CD4-positive, alpha-beta memory T cell (primary cell): ENCODE results near the gene PTPN22. TPM values are rescaled to one million over a fixed set of nuclear protein-coding genes. Genes with fewer than 3 reads are reported as not detected.
A peak's percentile ranks its signal among the peaks of the same experiment; 100 is the strongest.

Source experiments
- CTCF ChIA-PET: fragments of 350-600 bp; sonication (Branson Sonifier 250); formaldehyde crosslinking; loops from one replicate; lab custom pipeline; 2021; ENCODE audit warnings: inconsistent platforms; ENCODE audit not compliant: partially characterized antibody; lab: Charles Lee
- POLR2A ChIA-PET: fragments of 350-600 bp; sonication (Branson Sonifier 250); formaldehyde crosslinking; loops from one replicate; lab custom pipeline; 2021; ENCODE audit not compliant: partially characterized antibody; lab: Charles Lee
- DNase-seq, 5 donors: peaks; one replicate each; pipeline versions ENCODE4 v3.0.0 to v3.0.0-alpha.2; 2020 to 2022; ENCODE audit warnings: mixed read lengths in 1 of 5
- H3K27ac ChIP-seq: one replicate; pipeline ENCODE4 v1.7.0; 2013; ENCODE audit warnings: low read depth, low read length
- H3K27me3 ChIP-seq: 2 replicates; pipeline ENCODE4 v1.7.0; 2013; ENCODE audit warnings: mild to moderate bottlenecking, low read length, moderate library complexity; ENCODE audit not compliant: insufficient read depth
- H3K36me3 ChIP-seq: 2 replicates; pipeline ENCODE4 v1.7.0; 2013; ENCODE audit warnings: mild to moderate bottlenecking, low read length, moderate library complexity; ENCODE audit not compliant: insufficient read depth
- H3K4me1 ChIP-seq: 2 replicates; pipeline ENCODE4 v1.7.0; 2013; ENCODE audit warnings: mild to moderate bottlenecking, low read length, moderate library complexity; ENCODE audit not compliant: insufficient read depth
- H3K4me3 ChIP-seq, 2 donors: one replicate each; pipeline ENCODE4 v1.7.0; 2013; ENCODE audit warnings: low read length in 2 of 2, mild to moderate bottlenecking in 1 of 2
- H3K9me3 ChIP-seq, 2 donors: one replicate each; pipeline ENCODE4 v1.7.0; 2013; ENCODE audit warnings: low read length in 2 of 2, control low read depth in 1 of 2; ENCODE audit not compliant: control insufficient read depth in 1 of 2
- H3K27ac Mint-ChIP-seq, 7 donors: one replicate each; pipeline ENCODE4 v1.8.0; 2020 to 2021; ENCODE audit warnings: mixed read lengths in 7 of 7, mild to moderate bottlenecking in 6 of 7, inconsistent platforms in 3 of 7, moderate library complexity in 3 of 7
- H3K27me3 Mint-ChIP-seq, 2 donors: one replicate each; pipeline ENCODE4 v1.8.0; 2020 to 2021; ENCODE audit warnings: mixed read lengths in 2 of 2
- H3K36me3 Mint-ChIP-seq, 2 donors: one replicate each; pipeline ENCODE4 v1.8.0; 2020 to 2021; ENCODE audit warnings: mixed read lengths in 2 of 2, inconsistent platforms in 1 of 2, mild to moderate bottlenecking in 1 of 2
- H3K4me1 Mint-ChIP-seq, 4 donors: one replicate each; pipeline ENCODE4 v1.8.0; 2020 to 2021; ENCODE audit warnings: mixed read lengths in 4 of 4, mild to moderate bottlenecking in 1 of 4
- H3K4me3 Mint-ChIP-seq, 8 donors: one replicate each; pipeline ENCODE4 v1.8.0; 2020 to 2021; ENCODE audit warnings: mixed read lengths in 8 of 8, mild to moderate bottlenecking in 7 of 8, moderate library complexity in 6 of 8, inconsistent platforms in 3 of 8
- H3K9me3 Mint-ChIP-seq, 8 donors: one replicate each; pipeline ENCODE4 v1.8.0; 2020 to 2021; ENCODE audit warnings: mixed read lengths in 8 of 8, mild to moderate bottlenecking in 5 of 8, inconsistent platforms in 3 of 8, moderate library complexity in 1 of 8
- intact Hi-C: fragments of 100-400 bp; cut with micrococcal nuclease; formaldehyde crosslinking; loops from one replicate; pipeline ENCODE4 v1.15.1; 2023
- polyA plus RNA-seq, 2 donors: library from polyadenylated mRNA; unstranded; fragments of 300-500 nt; fragmentation: Illumina TruSeq; gene quantifications; one replicate each; pipeline ENCODE4 v1.2.3, GENCODE V29; 2021
- total RNA-seq, 2 experiments: library from RNA; stranded (reverse); gene quantifications; one replicate each; pipeline ENCODE4 v1.2.3, GENCODE V29; 2021

PTPN22 gene
- total and polyA plus RNA-seq, 4 experiments from 2014 or later, result 32.2 to 66.1 (median 35.9) TPM

GRCh38 chr1:113846391-113847035 lies 25.0 kb downstream of the PTPN22 start:
- DNase-seq, result no peak
- intact Hi-C loops, result loop anchor here (2.0 kb wide), 1 partner anchor 14 kb away; no protein-coding TSS in a partner anchor
- POLR2A ChIA-PET, result no interaction called here

GRCh38 chr1:113836534-113836933 lies 35.0 kb downstream of the PTPN22 start:
- H3K9me3 Mint-ChIP-seq, result no peaks in the 10 kb centered on the region
- H3K4me3 Mint-ChIP-seq, result no peak overlapping the region
- peaks cover 2 to 5% (median 5%) of the 10 kb centered on the region in 4 donors for H3K4me1 Mint-ChIP-seq
- Histone ChIP-seq H3K9me3 (no peaks in the 10 kb centered on the region), H3K27ac (no peak overlapping the region), H3K4me3 (no peak overlapping the region), H3K27me3 (no peaks in the 10 kb centered on the region), H3K4me1 (peaks cover 6% of the 10 kb centered on the region), H3K36me3 (peaks cover 24% of the 10 kb centered on the region)
- POLR2A ChIA-PET, result interaction anchor here (0.8 to 3.9 kb wide), 6 partner anchors 33 to 127 kb away, joined by 3 to 39 read pairs (median 4); partner anchors contain the start of genes AP4B1, DCLRE1B and HIPK1
- no peaks in the 10 kb centered on the region for H3K27me3 Mint-ChIP-seq
- intact Hi-C loops, result no loop called here
- peaks cover 25 to 46% of the 10 kb centered on the region in 2 donors for H3K36me3 Mint-ChIP-seq
- peak overlapping the region in 3 of 7 donors; percentile 25 to 80 (median 65) for H3K27ac Mint-ChIP-seq
- no peak for DNase-seq
- CTCF ChIA-PET, result interaction anchor here (0.8 to 5.2 kb wide), 16 partner anchors 24 to 446 kb away, joined by 3 to 69 read pairs (median 6); partner anchors contain the start of genes AP4B1, BCL2L15, DCLRE1B and HIPK1

More at GRCh38 chr1:113846391-113847035, 25.0 kb downstream of the PTPN22 start:
- H3K36me3 Mint-ChIP-seq, result peaks cover 48 to 57% of the 10 kb centered on the region in 2 donors
- H3K9me3 Mint-ChIP-seq, result peaks cover 0 to 11% (median 4%) of the 10 kb centered on the region in 8 donors
- H3K4me3 Mint-ChIP-seq, result no peak overlapping the region
- no peaks in the 10 kb centered on the region for H3K9me3 ChIP-seq
- no peaks in the 10 kb centered on the region for H3K36me3 ChIP-seq
- CTCF ChIA-PET, result no interaction called here
- H3K27me3 ChIP-seq, result no peaks in the 10 kb centered on the region
- H3K27ac ChIP-seq, result no peak overlapping the region
- H3K4me3 ChIP-seq, result no peak overlapping the region
- H3K27me3 Mint-ChIP-seq, result no peaks in the 10 kb centered on the region
- peaks cover 11% of the 10 kb centered on the region for H3K4me1 ChIP-seq
- peaks cover 13 to 16% (median 13%) of the 10 kb centered on the region in 4 donors for H3K4me1 Mint-ChIP-seq
- H3K27ac Mint-ChIP-seq, result peak overlapping the region in 6 of 7 donors; percentile 22 to 68 (median 52)

GRCh38 chr1:113835686-113836290 lies 35.7 kb downstream of the PTPN22 start:
- ChIA-PET CTCF (interaction anchor here (0.7 to 5.2 kb wide), 29 partner anchors 12 to 696 kb away, joined by 3 to 69 read pairs (median 5); partner anchors contain the start of genes AP4B1, BCL2L15, DCLRE1B and HIPK1), POLR2A (interaction anchor here (1.0 to 3.9 kb wide), 5 partner anchors 34 to 128 kb away, joined by 3 to 39 read pairs (median 4); partner anchors contain the start of genes AP4B1, DCLRE1B and HIPK1)
- Histone ChIP-seq H3K9me3 (no peaks in the 10 kb centered on the region), H3K27me3 (no peaks in the 10 kb centered on the region), H3K36me3 (peaks cover 24% of the 10 kb centered on the region), H3K4me3 (no peak overlapping the region), H3K27ac (no peak overlapping the region), H3K4me1 (peaks cover 6% of the 10 kb centered on the region)
- intact Hi-C loops, result loop anchor here (1.0 kb wide), 5 partner anchors 36 to 143 kb away; partner anchors contain the start of genes DCLRE1B, HIPK1 and PTPN22
- H3K4me1 Mint-ChIP-seq, result peaks cover 2 to 5% (median 5%) of the 10 kb centered on the region in 4 donors
- DNase-seq, result peak in 4 of 5 donors; percentile 52 to 64 (median 59)
- H3K36me3 Mint-ChIP-seq, result peaks cover 21 to 49% of the 10 kb centered on the region in 2 donors
- H3K9me3 Mint-ChIP-seq, result no peaks in the 10 kb centered on the region
- H3K4me3 Mint-ChIP-seq, result peak overlapping the region in 2 of 8 donors; percentile 19 to 36
- H3K27me3 Mint-ChIP-seq, result no peaks in the 10 kb centered on the region
- H3K27ac Mint-ChIP-seq, result peak overlapping the region in 3 of 7 donors; percentile 9 to 80 (median 65)

GRCh38 chr1:113834716-113835115 lies 36.8 kb downstream of the PTPN22 start:
- intact Hi-C loops, result loop anchor here (1.0 kb wide), 5 partner anchors 37 to 144 kb away; partner anchors contain the start of genes DCLRE1B, HIPK1 and PTPN22
- Histone ChIP-seq H3K27ac (no peak overlapping the region), H3K4me1 (peaks cover 6% of the 10 kb centered on the region), H3K4me3 (no peak overlapping the region), H3K36me3 (peaks cover 24% of the 10 kb centered on the region), H3K9me3 (no peaks in the 10 kb centered on the region), H3K27me3 (no peaks in the 10 kb centered on the region)
- H3K9me3 Mint-ChIP-seq, result no peaks in the 10 kb centered on the region
- ChIA-PET POLR2A (interaction anchor here (3.7 to 3.9 kb wide), 2 partner anchors 70 to 95 kb away, joined by 31 to 39 read pairs; partner anchors contain the start of genes AP4B1, DCLRE1B and HIPK1), CTCF (interaction anchor here (1.0 to 5.2 kb wide), 18 partner anchors 11 to 695 kb away, joined by 3 to 69 read pairs (median 6); partner anchors contain the start of genes AP4B1, BCL2L15, DCLRE1B and HIPK1)
- H3K36me3 Mint-ChIP-seq, result peaks cover 16 to 49% of the 10 kb centered on the region in 2 donors
- no peak overlapping the region for H3K27ac Mint-ChIP-seq
- H3K4me3 Mint-ChIP-seq, result no peak overlapping the region
- DNase-seq, result no peak
- H3K27me3 Mint-ChIP-seq, result no peaks in the 10 kb centered on the region
- peaks cover 2 to 5% (median 5%) of the 10 kb centered on the region in 4 donors for H3K4me1 Mint-ChIP-seq

- POLR2A ChIA-PET, result no interaction called here
- H3K4me1 Mint-ChIP-seq, result no peaks in the 10 kb centered on the region
- CTCF ChIA-PET, result no interaction called here
- H3K27ac Mint-ChIP-seq, result peak overlapping the region in 1 of 7 donors; percentile 17
- H3K27me3 ChIP-seq, result no peaks in the 10 kb centered on the region
- H3K9me3 Mint-ChIP-seq, result no peaks in the 10 kb centered on the region
- H3K27ac ChIP-seq, result no peak overlapping the region
- intact Hi-C loops, result no loop called here
- H3K4me3 ChIP-seq, result no peak overlapping the region
- peaks cover 24 to 42% of the 10 kb centered on the region in 2 donors for H3K36me3 Mint-ChIP-seq
- H3K9me3 ChIP-seq, result no peaks in the 10 kb centered on the region
- no peak overlapping the region for H3K4me3 Mint-ChIP-seq
- no peaks in the 10 kb centered on the region for H3K27me3 Mint-ChIP-seq
- no peaks in the 10 kb centered on the region for H3K4me1 ChIP-seq
- DNase-seq, result no peak
- H3K36me3 ChIP-seq, result peaks cover 28% of the 10 kb centered on the region
Observed at GRCh38 chr1:113830039-113830438, 41.5 kb downstream of the PTPN22 start.

- Histone ChIP-seq H3K36me3 (no peaks in the 10 kb centered on the region), H3K9me3 (no peaks in the 10 kb centered on the region), H3K4me3 (no peak overlapping the region), H3K27me3 (no peaks in the 10 kb centered on the region), H3K4me1 (no peaks in the 10 kb centered on the region), H3K27ac (no peak overlapping the region)
- H3K4me1 Mint-ChIP-seq, result no peaks in the 10 kb centered on the region
- no peak overlapping the region for H3K4me3 Mint-ChIP-seq
- intact Hi-C loops, result no loop called here
- POLR2A ChIA-PET, result no interaction called here
- peak overlapping the region in 2 of 7 donors; percentile 57 to 70 for H3K27ac Mint-ChIP-seq
- no peak for DNase-seq
- CTCF ChIA-PET, result no interaction called here
- H3K36me3 Mint-ChIP-seq, result peaks cover 4 to 38% of the 10 kb centered on the region in 2 donors
- no peaks in the 10 kb centered on the region for H3K27me3 Mint-ChIP-seq
- H3K9me3 Mint-ChIP-seq, result no peaks in the 10 kb centered on the region
Observed at GRCh38 chr1:113821916-113822315, 49.6 kb downstream of the PTPN22 start.
